SK-N-MC (cell line): ENCODE measurements around the gene ADAM33.

Experiments used
- EZH2 ChIP-seq: fragments of 200-600 bp; sonication (generic); IDR thresholded peaks from one replicate; pipeline ENCODE4 v1.6.1; 2017; ENCODE audit warnings: antibody characterized with exemption
- POLR2AphosphoS5 ChIP-seq: IDR thresholded peaks from 2 replicates; pipeline ENCODE4 v1.6.1; 2012; ENCODE audit warnings: mild to moderate bottlenecking, low read depth, low read length, borderline replicate concordance

DNA sequence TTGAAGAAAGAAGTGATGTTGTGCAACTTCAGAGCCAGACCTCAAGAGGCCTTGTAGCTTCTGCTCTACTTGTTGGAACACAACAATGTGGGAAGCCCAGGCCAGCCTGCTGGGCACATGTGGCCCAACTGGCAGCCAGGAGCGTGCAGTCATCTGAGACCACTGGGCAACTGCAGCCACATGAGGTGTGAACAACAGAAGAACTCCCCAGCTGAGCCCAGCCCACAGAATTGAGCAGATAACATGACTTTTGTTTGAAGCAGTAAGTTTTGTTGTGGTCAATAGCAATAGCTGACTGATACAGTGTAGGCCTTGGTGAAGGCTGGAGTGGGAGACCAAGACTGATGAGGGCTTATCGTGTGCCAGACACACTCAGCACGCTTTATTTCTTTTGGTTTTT, 8.6 kb upstream of the ADAM33 start:
- TF ChIP-seq EZH2 = no peak
- TF ChIP-seq POLR2AphosphoS5 = no peak
